ENCODE results near the gene PAK5. TPM values are rescaled to one million over a fixed set of nuclear protein-coding genes. Genes with fewer than 3 reads are reported as not detected.

PAK5 gene
- total and polyA plus RNA-seq, 2 donors (not counting 1 experiment from before 2014, with no cell fraction given): not detected

DNA sequence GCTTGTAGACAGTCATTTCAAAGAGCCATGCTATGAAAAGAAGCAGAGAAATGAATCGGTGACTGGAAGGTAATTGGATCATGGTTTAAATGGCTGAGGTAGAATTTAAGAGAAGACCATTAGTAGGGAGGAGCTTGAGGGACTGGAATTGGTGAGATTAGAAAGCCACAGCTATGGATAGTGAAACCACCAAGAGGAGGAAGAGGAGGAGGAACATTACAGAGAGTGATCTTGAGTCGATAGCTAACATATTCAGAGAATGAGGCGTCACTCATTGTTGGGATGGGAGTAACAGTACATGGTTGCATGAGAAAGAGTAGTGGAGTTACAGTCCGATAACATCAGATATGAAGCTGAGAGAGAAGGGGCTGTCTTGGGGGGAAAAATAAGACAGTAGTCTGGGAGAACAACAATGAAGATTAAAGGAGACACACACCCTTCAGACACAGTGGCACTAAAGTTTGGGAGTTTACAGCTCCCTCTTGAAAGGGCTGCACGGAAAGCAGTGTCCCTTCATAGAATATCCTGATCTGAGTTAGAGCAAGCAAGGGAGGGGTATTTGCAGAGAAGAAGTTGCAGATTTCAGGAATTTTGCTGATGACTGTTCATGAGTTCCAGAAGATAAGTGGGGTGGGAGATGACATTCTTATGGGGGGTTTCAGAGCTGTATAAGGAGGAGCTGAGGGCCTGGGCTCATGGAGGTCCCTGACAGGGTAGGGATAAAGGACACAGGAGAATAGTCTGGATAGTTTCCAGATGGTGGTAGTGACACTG, 339.6 kb downstream of the PAK5 start:
- TF ChIP-seq EZH2 (IDR thresholded peaks at IDR 0.05; ENCODE audit: low read length, missing control alignments): no peak
- TF ChIP-seq, protein P1, sequence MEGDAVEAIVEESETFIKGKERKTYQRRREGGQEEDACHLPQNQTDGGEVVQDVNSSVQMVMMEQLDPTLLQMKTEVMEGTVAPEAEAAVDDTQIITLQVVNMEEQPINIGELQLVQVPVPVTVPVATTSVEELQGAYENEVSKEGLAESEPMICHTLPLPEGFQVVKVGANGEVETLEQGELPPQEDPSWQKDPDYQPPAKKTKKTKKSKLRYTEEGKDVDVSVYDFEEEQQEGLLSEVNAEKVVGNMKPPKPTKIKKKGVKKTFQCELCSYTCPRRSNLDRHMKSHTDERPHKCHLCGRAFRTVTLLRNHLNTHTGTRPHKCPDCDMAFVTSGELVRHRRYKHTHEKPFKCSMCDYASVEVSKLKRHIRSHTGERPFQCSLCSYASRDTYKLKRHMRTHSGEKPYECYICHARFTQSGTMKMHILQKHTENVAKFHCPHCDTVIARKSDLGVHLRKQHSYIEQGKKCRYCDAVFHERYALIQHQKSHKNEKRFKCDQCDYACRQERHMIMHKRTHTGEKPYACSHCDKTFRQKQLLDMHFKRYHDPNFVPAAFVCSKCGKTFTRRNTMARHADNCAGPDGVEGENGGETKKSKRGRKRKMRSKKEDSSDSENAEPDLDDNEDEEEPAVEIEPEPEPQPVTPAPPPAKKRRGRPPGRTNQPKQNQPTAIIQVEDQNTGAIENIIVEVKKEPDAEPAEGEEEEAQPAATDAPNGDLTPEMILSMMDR (conservative IDR thresholded peaks at IDR 0.05 in 1 of 2, IDR thresholded peaks at IDR 0.05 in 1 of 2; ENCODE audit: low read depth in 1 of 2, low read length in 2 of 2): no peak
- no peak overlapping the region for H3K27ac ChIP-seq (ENCODE audit: insufficient read depth, low read length)
- H3K79me2 ChIP-seq (ENCODE audit: control insufficient read depth, insufficient read depth, low read length): no peaks in the 10 kb centered on the region
- DNase-seq (ENCODE audit: low read depth in 2 of 2): no peak
- H2AFZ ChIP-seq (ENCODE audit: low read length): no peak overlapping the region
- H3K9ac ChIP-seq (ENCODE audit: insufficient read depth, low read length): no peak overlapping the region
- H3K36me3 ChIP-seq (ENCODE audit: control insufficient read depth, insufficient read depth, low read length): no peaks in the 10 kb centered on the region
- H4K20me1 ChIP-seq (ENCODE audit: control insufficient read depth, extremely low read depth, insufficient read depth, low read length): no peaks in the 10 kb centered on the region
- no peaks in the 10 kb centered on the region for H3K4me1 ChIP-seq (ENCODE audit: control insufficient read depth, extremely low read depth, insufficient read depth, low read length)
- no peak overlapping the region for H3K4me2 ChIP-seq (ENCODE audit: extremely low read depth, insufficient read depth, low read length)
- no peaks in the 10 kb centered on the region for H3K9me3 ChIP-seq (ENCODE audit: control insufficient read depth, insufficient read depth, low read depth, low read length)
- no peak overlapping the region for H3K4me3 ChIP-seq (replicated peaks in 1 of 4; ENCODE audit: control extremely low read depth in 1 of 4, insufficient read depth in 1 of 4, low read depth in 3 of 4, low read length in 4 of 4)
- no peaks in the 10 kb centered on the region for H3K27me3 ChIP-seq (ENCODE audit: control insufficient read depth, insufficient read depth, low read length)

DNA sequence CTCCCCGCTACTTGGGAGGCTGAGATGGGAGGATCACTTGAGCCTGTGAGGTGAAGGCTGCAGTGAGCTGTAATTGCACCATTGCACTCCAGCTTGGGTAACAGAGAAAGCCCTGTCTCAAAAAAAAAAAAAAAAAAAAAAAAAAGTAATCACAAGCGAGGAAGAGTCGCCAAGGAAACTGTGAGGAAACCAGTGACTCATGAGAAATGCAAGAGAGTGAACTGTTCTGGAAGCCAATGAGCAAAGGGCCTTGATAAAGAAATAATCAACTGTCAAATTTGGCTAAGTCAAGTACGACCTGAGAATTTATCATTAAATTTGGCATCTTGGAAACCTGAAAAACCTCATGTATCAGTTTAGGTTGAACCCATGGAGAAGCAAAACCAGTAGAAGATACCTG, 340.6 kb downstream of the PAK5 start:
- H3K27me3 ChIP-seq (ENCODE audit: control insufficient read depth, insufficient read depth, low read length): no peaks in the 10 kb centered on the region
- no peaks in the 10 kb centered on the region for H3K9me3 ChIP-seq (ENCODE audit: control insufficient read depth, insufficient read depth, low read depth, low read length)
- no peak overlapping the region for H3K4me3 ChIP-seq (replicated peaks in 1 of 4; ENCODE audit: control extremely low read depth in 1 of 4, insufficient read depth in 1 of 4, low read depth in 3 of 4, low read length in 4 of 4)
- no peaks in the 10 kb centered on the region for H3K36me3 ChIP-seq (ENCODE audit: control insufficient read depth, insufficient read depth, low read length)
- no peak overlapping the region for H2AFZ ChIP-seq (ENCODE audit: low read length)
- no peak for TF ChIP-seq EZH2 (IDR thresholded peaks at IDR 0.05; ENCODE audit: low read length, missing control alignments)
- TF ChIP-seq, protein P1 (conservative IDR thresholded peaks at IDR 0.05 in 1 of 2, IDR thresholded peaks at IDR 0.05 in 1 of 2; ENCODE audit: low read depth in 1 of 2, low read length in 2 of 2): no peak
- DNase-seq (ENCODE audit: low read depth in 2 of 2): peak; percentile 25 to 51
- H3K27ac ChIP-seq (ENCODE audit: insufficient read depth, low read length): no peak overlapping the region
- no peak overlapping the region for H3K9ac ChIP-seq (ENCODE audit: insufficient read depth, low read length)
- H3K79me2 ChIP-seq (ENCODE audit: control insufficient read depth, insufficient read depth, low read length): no peaks in the 10 kb centered on the region
- H3K4me2 ChIP-seq (ENCODE audit: extremely low read depth, insufficient read depth, low read length): no peak overlapping the region
- H3K4me1 ChIP-seq (ENCODE audit: control insufficient read depth, extremely low read depth, insufficient read depth, low read length): no peaks in the 10 kb centered on the region
- H4K20me1 ChIP-seq (ENCODE audit: control insufficient read depth, extremely low read depth, insufficient read depth, low read length): no peaks in the 10 kb centered on the region

GRCh38 chr20:9496155-9496554, 342.7 kb downstream of the PAK5 start:
- H3K4me3 ChIP-seq (replicated peaks in 1 of 4; ENCODE audit: control extremely low read depth in 1 of 4, insufficient read depth in 1 of 4, low read depth in 3 of 4, low read length in 4 of 4): no peak overlapping the region
- H3K4me1 ChIP-seq (ENCODE audit: control insufficient read depth, extremely low read depth, insufficient read depth, low read length): peaks cover 5% of the 10 kb centered on the region
- no peaks in the 10 kb centered on the region for H3K36me3 ChIP-seq (ENCODE audit: control insufficient read depth, insufficient read depth, low read length)
- no peak overlapping the region for H3K9ac ChIP-seq (ENCODE audit: insufficient read depth, low read length)
- no peak for DNase-seq (ENCODE audit: low read depth in 2 of 2)
- no peaks in the 10 kb centered on the region for H3K27me3 ChIP-seq (ENCODE audit: control insufficient read depth, insufficient read depth, low read length)
- H3K27ac ChIP-seq (ENCODE audit: insufficient read depth, low read length): no peak overlapping the region
- H3K9me3 ChIP-seq (ENCODE audit: control insufficient read depth, insufficient read depth, low read depth, low read length): no peaks in the 10 kb centered on the region
- H3K79me2 ChIP-seq (ENCODE audit: control insufficient read depth, insufficient read depth, low read length): no peaks in the 10 kb centered on the region
- H2AFZ ChIP-seq (ENCODE audit: low read length): no peak overlapping the region
- TF ChIP-seq EZH2 (IDR thresholded peaks at IDR 0.05; ENCODE audit: low read length, missing control alignments): no peak
- TF ChIP-seq, protein P1 (conservative IDR thresholded peaks at IDR 0.05 in 1 of 2, IDR thresholded peaks at IDR 0.05 in 1 of 2; ENCODE audit: low read depth in 1 of 2, low read length in 2 of 2): no peak
- no peak overlapping the region for H3K4me2 ChIP-seq (ENCODE audit: extremely low read depth, insufficient read depth, low read length)
- no peaks in the 10 kb centered on the region for H4K20me1 ChIP-seq (ENCODE audit: control insufficient read depth, extremely low read depth, insufficient read depth, low read length)
